ENCODE data around the gene THRA.
A peak's percentile ranks its signal among the peaks of the same experiment; 100 is the strongest.

The THRA gene

GRCh38 chr17:40065769-40066510, 3.2 kb downstream of the THRA start:
- peak overlapping the region; percentile 3 for H3K27ac Mint-ChIP-seq
- intact Hi-C loops (cut with micrococcal nuclease), result no loop called here

GRCh38 chr17:40067710-40068109, 4.9 kb downstream of the THRA start:
- no peaks in the 10 kb centered on the region for H3K9me3 Mint-ChIP-seq
- peaks cover 81% of the 10 kb centered on the region for H3K4me1 Mint-ChIP-seq (ENCODE audit: low read depth)
- H3K27ac Mint-ChIP-seq, result peak overlapping the region; percentile 20
- H3K36me3 Mint-ChIP-seq (ENCODE audit: low read depth), result no peaks in the 10 kb centered on the region
- peaks cover 34% of the 10 kb centered on the region for H3K27me3 Mint-ChIP-seq
- no peak overlapping the region for H3K4me3 Mint-ChIP-seq
- intact Hi-C loops (cut with micrococcal nuclease), result no loop called here

More at GRCh38 chr17:40065769-40066510, 3.2 kb downstream of the THRA start:
- Mint-ChIP-seq H3K4me1 (ENCODE audit: low read depth) (peaks cover 75% of the 10 kb centered on the region), H3K36me3 (ENCODE audit: low read depth) (no peaks in the 10 kb centered on the region), H3K4me3 (no peak overlapping the region), H3K27me3 (peaks cover 45% of the 10 kb centered on the region), H3K9me3 (no peaks in the 10 kb centered on the region)

- H3K36me3 Mint-ChIP-seq (ENCODE audit: low read depth), result no peaks in the 10 kb centered on the region
- H3K27me3 Mint-ChIP-seq, result peaks cover 34% of the 10 kb centered on the region
- no peak overlapping the region for H3K27ac Mint-ChIP-seq
- no peaks in the 10 kb centered on the region for H3K9me3 Mint-ChIP-seq
- H3K4me3 Mint-ChIP-seq, result no peak overlapping the region
- intact Hi-C loops (cut with micrococcal nuclease), result no loop called here
- H3K4me1 Mint-ChIP-seq (ENCODE audit: low read depth), result peaks cover 85% of the 10 kb centered on the region
Measured at GRCh38 chr17:40068129-40068581, 5.4 kb downstream of the THRA start.

DNA sequence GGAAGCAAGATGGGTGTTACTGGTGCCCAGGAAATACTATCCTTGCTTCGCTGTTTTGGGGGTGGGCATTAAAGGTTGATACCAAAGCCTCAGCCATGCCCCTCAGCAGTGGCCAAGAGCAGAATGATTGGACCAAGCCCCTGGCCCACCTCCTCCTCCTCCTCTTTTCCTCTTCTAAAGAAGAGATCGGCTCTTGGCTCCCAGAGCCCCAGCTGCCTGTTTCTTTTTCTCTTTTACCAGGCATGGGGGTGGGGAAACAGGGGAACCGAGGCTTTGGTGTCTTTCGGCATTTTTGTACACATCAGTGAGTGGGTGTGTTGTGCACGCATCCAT, 5.8 kb downstream of the THRA start:
- peak overlapping the region; percentile 72 for H3K4me3 Mint-ChIP-seq
- intact Hi-C loops (cut with micrococcal nuclease), result no loop called here
- peaks cover 84% of the 10 kb centered on the region for H3K4me1 Mint-ChIP-seq (ENCODE audit: low read depth)
- no peaks in the 10 kb centered on the region for H3K9me3 Mint-ChIP-seq
- no peaks in the 10 kb centered on the region for H3K36me3 Mint-ChIP-seq (ENCODE audit: low read depth)
- H3K27ac Mint-ChIP-seq, result peak overlapping the region; percentile 71
- peaks cover 34% of the 10 kb centered on the region for H3K27me3 Mint-ChIP-seq

DNA sequence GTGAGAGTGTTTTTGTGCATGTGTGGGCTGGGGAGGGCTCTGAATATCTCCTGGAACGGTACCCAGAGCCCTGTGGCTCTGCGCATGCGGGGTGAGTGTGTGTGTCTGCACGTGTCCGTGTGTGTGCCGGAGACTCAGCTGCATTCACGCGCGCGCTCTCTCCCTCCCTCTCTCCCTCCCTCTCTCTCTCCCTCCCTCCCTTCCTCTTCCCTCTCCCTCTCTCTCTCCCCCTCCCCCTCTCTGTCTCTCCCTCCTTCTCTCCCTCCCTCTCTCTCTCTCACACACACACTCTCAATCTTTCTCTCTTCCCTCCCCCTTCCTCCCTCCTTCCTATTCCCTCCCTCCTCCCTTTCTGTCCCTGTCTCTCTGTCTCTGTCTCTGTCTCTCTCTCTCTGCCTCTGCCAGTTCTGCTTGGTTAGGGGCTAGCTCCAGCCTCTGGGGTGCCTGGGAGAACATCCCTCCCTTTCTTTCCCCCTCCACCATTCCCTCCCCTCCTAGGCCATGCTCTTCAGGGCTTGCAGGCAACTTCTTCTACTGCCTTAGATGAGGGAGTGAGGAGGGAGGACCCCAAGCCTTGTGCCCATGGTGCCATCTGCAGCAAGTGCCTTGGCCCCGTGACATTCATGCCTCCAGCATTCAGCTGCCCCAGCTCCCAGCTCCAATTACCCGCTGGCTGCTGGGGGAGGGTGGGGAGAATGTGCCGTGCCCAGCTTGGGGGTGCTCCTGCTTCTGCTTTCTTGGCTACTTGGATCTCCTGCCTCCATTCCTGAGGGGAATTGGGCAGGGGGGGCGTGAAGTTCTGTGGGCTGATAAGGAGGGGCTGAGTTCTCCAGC, 6.4 kb downstream of the THRA start:
- H3K27ac Mint-ChIP-seq, result peak overlapping the region; percentile 71
- intact Hi-C loops (cut with micrococcal nuclease), result no loop called here
- peaks cover 29% of the 10 kb centered on the region for H3K27me3 Mint-ChIP-seq
- peaks cover 84% of the 10 kb centered on the region for H3K4me1 Mint-ChIP-seq (ENCODE audit: low read depth)
- no peaks in the 10 kb centered on the region for H3K36me3 Mint-ChIP-seq (ENCODE audit: low read depth)
- peak overlapping the region; percentile 72 for H3K4me3 Mint-ChIP-seq
- no peaks in the 10 kb centered on the region for H3K9me3 Mint-ChIP-seq

GRCh38 chr17:40069751-40070708, 7.3 kb downstream of the THRA start:
- Mint-ChIP-seq H3K4me3 (no peak overlapping the region), H3K27me3 (peaks cover 29% of the 10 kb centered on the region), H3K4me1 (ENCODE audit: low read depth) (peaks cover 82% of the 10 kb centered on the region), H3K9me3 (no peaks in the 10 kb centered on the region), H3K27ac (peak overlapping the region; percentile 71), H3K36me3 (ENCODE audit: low read depth) (no peaks in the 10 kb centered on the region)
- intact Hi-C loops (cut with micrococcal nuclease), result no loop called here

DNA sequence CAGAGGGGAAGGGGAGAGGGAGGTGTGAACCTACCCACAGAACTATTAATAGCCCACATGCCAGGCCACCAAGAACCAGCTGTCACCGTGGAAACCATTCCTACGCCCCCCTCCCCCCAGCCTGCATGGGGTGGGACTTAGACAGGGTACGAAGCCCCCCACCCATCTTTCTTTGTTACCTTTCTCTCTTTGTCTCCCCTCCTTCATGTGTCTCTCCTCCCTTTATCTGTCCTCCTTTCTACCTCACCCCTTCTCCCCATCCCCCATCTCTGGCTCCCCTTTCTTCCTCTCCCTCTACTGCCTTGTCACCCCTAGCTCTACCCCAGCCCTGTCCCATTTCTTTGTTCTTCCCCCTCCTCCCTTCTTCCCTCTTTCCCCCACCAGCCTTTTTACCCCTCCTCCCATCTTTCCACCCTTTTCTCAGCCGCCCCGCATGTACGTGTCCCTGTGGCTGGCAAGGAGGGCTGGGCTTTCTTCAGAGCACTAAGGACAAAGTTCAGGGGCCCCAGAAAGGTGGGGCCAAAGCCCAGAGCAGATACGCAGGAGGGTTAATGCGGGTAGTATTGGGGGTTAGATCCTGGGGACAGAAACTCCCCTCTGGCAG, 8.0 kb downstream of the THRA start:
- Mint-ChIP-seq H3K4me1 (ENCODE audit: low read depth) (peaks cover 84% of the 10 kb centered on the region), H3K27me3 (peaks cover 25% of the 10 kb centered on the region), H3K9me3 (no peaks in the 10 kb centered on the region), H3K27ac (peak overlapping the region; percentile 53), H3K4me3 (no peak overlapping the region), H3K36me3 (ENCODE audit: low read depth) (no peaks in the 10 kb centered on the region)
- intact Hi-C loops (cut with micrococcal nuclease), result no loop called here

DNA sequence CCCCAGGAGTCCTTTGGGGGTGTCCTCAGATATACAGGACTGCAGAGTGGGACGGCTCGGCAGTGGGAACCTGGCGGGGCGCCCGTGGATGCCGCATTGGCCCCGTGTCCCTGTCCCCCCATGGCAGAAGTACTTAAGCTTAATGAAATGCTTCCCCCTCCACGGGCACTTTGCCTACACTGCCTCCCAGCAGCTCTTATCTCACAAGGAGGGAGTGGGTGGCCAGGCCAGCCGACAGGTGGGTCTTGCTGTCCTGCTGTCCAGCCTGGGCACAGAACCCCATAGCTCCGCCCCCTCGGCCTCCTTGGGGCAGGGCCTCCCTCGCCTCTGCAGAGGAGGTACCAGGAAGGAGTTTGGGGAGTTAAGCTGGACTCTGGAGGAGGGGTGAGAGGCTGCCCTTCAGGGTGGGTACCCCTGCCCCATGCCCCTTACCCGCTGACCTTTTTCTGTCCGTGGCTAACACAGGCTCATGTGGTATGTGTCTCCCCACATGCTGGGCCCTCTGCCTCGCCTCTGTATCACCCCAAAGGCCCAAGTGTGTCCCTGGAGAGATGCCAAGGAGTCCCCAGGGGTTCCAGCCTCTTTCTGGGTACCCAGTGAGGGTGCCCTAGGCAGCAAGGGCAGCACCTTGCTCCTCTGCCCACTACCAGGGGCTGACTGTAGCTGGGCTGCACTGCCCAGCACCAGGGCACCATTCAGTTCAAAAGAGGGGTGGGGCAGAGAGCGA, 8.7 kb downstream of the THRA start:
- Mint-ChIP-seq H3K27ac (peak overlapping the region; percentile 53), H3K36me3 (ENCODE audit: low read depth) (no peaks in the 10 kb centered on the region), H3K27me3 (peaks cover 25% of the 10 kb centered on the region), H3K4me3 (no peak overlapping the region), H3K4me1 (ENCODE audit: low read depth) (peaks cover 90% of the 10 kb centered on the region), H3K9me3 (no peaks in the 10 kb centered on the region)
- intact Hi-C loops (cut with micrococcal nuclease), result no loop called here

GRCh38 chr17:40072040-40072734, 9.4 kb downstream of the THRA start:
- Mint-ChIP-seq H3K36me3 (ENCODE audit: low read depth) (no peaks in the 10 kb centered on the region), H3K4me1 (ENCODE audit: low read depth) (peaks cover 91% of the 10 kb centered on the region), H3K9me3 (no peaks in the 10 kb centered on the region), H3K27me3 (peaks cover 25% of the 10 kb centered on the region), H3K27ac (peak overlapping the region; percentile 8), H3K4me3 (no peak overlapping the region)
- intact Hi-C loops (cut with micrococcal nuclease), result no loop called here

DNA sequence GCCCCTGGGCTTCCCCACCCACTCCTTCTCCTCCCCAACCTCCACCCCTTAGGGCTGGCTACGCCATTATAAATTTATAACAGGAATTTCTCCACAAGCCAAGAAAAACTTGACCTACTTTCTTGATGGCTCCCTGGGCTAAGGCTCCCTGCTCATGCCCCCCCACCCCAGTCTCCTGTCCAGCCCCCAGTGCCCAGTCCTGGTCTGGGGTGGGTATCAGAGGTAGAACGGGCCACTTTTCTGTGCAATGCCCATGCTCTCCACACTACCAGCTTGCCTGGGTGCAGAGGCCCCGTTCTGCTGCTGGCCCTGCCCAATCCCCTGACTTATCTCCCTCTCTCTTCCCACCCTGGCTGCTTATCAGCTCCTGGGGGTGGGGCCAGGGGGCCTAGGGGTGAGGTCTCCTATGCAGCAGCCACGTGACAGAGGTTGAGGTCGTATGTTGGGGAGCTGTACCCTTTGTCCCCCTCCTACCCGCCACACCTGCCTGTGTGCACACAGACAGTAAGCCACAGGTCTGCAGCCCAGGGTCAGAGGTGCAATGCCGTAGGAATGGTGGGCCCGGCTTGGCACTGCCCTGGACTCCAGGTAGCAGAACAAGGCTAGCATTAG, 10.1 kb downstream of the THRA start:
- intact Hi-C loops (cut with micrococcal nuclease), result no loop called here
- Mint-ChIP-seq H3K4me1 (ENCODE audit: low read depth) (peaks cover 92% of the 10 kb centered on the region), H3K9me3 (no peaks in the 10 kb centered on the region)

DNA sequence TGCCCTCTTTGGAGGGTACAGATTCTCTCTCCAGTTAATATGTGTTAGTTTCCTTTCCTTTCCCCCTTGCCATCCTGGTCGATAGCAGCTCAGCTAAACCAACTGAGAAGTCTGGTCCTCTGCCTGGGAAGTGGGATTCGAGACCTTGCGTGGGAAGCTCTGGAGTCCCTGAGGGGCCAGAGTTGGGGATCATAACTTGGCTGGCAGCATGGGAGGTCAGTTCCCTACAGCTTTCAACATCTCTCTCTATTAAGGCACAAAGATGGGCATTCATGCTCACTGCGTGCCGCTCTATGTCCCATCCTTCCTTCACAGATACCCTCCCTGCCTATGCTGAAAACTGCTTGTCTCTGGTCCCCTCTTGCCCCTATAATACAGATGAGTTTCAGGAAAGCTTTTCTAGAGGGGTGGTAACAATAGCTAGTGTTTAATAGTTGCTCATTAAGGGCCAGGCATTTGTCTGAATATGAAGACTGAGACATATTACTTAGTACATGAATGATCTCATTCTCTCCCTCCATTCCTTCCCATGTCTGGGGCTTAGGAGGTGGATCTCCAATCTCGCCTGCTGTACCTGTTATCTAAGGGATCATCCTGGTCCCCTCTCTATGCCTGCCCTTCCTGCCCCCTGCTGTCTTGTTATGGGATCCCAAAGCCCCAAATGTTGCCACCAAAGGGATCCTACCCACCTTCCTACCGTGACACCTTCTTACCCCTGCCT, 10.8 kb downstream of the THRA start:
- peaks cover 22% of the 10 kb centered on the region for H3K27me3 Mint-ChIP-seq
- H3K9me3 Mint-ChIP-seq, result no peaks in the 10 kb centered on the region
- H3K4me1 Mint-ChIP-seq (ENCODE audit: low read depth), result peaks cover 88% of the 10 kb centered on the region
- H3K27ac Mint-ChIP-seq, result no peak overlapping the region
- H3K4me3 Mint-ChIP-seq, result no peak overlapping the region
- intact Hi-C loops (cut with micrococcal nuclease), result no loop called here
- H3K36me3 Mint-ChIP-seq (ENCODE audit: low read depth), result peaks cover under 1% of the 10 kb centered on the region

More for the DNA sequence above, 10.1 kb downstream of the THRA start:
- peak overlapping the region; percentile 8 for H3K27ac Mint-ChIP-seq
- H3K4me3 Mint-ChIP-seq, result no peak overlapping the region
- no peaks in the 10 kb centered on the region for H3K36me3 Mint-ChIP-seq (ENCODE audit: low read depth)
- peaks cover 22% of the 10 kb centered on the region for H3K27me3 Mint-ChIP-seq

- H3K9me3 Mint-ChIP-seq, result no peaks in the 10 kb centered on the region
- intact Hi-C loops (cut with micrococcal nuclease), result no loop called here
- peaks cover 83% of the 10 kb centered on the region for H3K4me1 Mint-ChIP-seq (ENCODE audit: low read depth)
- peaks cover 21% of the 10 kb centered on the region for H3K27me3 Mint-ChIP-seq
- peaks cover 5% of the 10 kb centered on the region for H3K36me3 Mint-ChIP-seq (ENCODE audit: low read depth)
- no peak overlapping the region for H3K27ac Mint-ChIP-seq
- H3K4me3 Mint-ChIP-seq, result no peak overlapping the region
Measured at GRCh38 chr17:40074175-40074512, 11.4 kb downstream of the THRA start.

Data from dendritic cell treated with granulocyte-macrophage colony-stimulating factor and Interleukin-4, amounts not matched to agents 40 ng/mL and 50 ng/mL, for 4 days (primary cell).